GM12874 (cell line): ENCODE measurements around the gene TPSG1.
"Not testable (repeated sequence)": the region's sequence is repeated elsewhere in the genome, so short reads cannot be mapped to it uniquely, and the experiment has no call there.

Experiments used
- TF ChIP-seq, protein P1 (sequence below): IDR thresholded peaks from 2 replicates; pipeline ENCODE4 v1.5.1; 2011; ENCODE audit warnings: low read depth, mild to moderate bottlenecking, control low read depth, low read length, moderate library complexity; ENCODE audit not compliant: insufficient read depth

Gene TPSG1

DNA sequence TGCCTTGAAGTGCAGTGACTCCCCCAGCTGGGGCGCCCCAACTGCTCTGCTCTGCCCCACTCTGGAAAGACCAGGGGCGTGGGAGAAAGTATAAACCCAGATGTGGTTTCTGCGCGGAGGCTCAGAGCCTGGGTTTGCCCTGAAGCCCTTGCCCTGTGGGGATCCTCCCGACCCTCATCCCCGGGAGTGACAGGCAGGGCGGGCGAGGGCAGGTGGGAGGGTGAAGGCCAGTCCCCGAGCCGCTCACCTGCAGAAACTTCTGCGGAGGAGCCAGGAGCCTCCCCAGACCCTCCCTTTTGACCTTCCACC, 34.6 kb upstream of the TPSG1 start:
- TF ChIP-seq, protein P1, sequence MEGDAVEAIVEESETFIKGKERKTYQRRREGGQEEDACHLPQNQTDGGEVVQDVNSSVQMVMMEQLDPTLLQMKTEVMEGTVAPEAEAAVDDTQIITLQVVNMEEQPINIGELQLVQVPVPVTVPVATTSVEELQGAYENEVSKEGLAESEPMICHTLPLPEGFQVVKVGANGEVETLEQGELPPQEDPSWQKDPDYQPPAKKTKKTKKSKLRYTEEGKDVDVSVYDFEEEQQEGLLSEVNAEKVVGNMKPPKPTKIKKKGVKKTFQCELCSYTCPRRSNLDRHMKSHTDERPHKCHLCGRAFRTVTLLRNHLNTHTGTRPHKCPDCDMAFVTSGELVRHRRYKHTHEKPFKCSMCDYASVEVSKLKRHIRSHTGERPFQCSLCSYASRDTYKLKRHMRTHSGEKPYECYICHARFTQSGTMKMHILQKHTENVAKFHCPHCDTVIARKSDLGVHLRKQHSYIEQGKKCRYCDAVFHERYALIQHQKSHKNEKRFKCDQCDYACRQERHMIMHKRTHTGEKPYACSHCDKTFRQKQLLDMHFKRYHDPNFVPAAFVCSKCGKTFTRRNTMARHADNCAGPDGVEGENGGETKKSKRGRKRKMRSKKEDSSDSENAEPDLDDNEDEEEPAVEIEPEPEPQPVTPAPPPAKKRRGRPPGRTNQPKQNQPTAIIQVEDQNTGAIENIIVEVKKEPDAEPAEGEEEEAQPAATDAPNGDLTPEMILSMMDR, result no peak

DNA sequence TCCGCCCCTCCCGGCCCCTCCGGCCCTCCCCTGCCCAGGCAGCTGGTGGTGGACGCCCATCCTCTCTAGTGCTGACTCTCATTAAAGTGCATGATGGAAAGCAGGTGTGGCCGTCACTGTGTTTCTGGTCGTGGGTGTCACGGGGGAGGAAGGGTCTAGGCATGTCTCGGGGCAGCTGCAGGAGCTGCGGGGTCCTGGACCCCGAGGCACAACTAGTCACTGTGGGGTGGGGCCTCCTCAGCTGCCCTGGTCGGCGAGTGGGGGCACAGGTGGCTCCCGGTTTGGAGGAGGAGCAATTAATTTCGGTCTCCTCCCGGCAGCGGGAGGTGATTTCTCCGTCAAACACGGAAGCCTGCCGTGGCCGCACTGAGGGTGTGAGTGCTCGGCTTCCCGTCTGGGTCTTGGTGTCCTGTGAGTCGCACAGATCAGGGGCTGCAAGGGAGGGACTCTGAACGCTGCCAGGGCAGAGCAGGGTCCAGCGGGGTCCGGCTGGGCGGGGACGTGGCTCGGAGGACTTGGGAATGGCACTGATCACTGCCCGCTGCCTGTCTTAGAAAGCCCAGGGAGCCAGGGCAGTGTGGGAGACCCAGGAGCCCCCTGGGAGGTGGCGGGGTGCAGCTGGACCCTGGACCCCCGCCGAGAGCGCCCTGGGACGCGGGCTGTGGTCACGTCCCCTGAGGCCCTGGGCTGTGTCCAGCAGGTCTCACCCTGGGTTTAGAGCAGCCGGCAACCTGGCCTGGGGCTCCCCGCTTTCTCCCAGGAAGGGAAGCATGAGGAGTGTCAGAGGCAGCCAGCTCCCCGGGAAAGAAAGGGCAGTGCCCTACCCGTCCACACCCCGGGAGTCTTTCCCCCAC, 34.1 kb upstream of the TPSG1 start:
- TF ChIP-seq, protein P1, result no peak

DNA sequence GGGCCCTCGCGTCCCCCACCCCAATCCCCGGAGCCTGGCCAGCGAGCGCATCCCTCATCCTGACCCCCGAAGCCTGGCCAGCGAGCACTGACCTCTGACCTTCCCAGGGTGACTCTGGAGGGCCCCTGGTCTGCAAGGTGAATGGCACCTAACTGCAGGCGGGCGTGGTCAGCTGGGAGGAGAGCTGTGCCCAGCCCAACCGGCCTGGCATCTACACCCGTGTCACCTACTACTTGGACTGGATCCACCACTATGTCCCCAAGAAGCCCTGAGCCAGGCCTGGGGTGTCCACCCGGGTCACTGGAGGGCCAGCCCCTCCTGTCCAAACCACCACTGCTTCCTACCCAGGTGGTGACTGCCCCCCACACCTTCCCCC, 33.1 kb upstream of the TPSG1 start:
- TF ChIP-seq, protein P1, result no peak

DNA sequence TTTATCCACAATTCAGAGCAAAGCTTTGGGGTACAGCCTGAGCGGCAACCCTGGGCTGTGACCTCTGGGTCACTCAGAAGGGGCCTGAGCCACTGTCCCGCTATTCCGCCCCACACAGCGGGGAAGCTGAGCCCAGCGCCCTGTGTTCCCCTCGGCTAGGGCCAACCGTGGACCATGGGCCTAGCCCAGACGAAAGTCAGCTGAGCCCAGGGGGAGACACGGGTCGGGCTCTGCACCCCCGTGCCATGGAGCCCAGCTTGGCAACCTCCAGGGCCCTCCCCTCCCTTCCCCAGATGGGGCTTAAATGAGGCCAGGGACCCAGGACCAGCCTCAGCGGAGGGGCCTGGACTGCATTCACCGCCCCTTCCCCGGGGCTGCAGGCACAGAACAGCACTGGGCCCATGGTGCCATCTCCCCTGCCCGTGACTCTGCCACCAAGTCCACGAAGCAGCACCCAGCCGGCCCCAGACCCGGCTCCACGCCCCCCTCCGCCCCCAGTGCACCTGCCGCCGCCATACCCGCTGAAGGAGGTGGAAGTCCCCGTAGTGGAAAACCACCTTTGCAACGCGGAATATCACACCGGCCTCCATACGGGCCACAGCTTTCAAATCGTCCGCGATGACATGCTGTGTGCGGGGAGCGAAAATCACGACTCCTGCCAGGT, 32.6 kb upstream of the TPSG1 start:
- TF ChIP-seq, protein P1, result no peak

DNA sequence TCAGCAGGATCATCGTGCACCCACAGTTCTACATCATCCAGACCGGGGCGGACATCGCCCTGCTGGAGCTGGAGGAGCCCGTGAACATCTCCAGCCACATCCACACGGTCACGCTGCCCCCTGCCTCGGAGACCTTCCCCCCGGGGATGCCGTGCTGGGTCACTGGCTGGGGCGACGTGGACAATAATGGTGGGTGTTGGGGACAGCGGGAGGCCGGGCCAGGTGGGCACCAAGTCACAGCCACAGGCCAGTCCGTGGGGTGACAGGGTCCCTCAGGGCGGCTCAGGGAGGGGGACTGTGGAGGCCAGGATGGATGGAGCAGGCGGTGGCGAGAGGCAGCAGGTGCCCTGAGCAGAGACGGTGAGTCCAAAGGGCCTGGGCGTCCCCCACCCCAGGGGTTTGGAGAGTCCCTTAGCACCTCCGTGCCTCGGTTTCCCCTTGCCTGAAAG, 31.8 kb upstream of the TPSG1 start:
- TF ChIP-seq, protein P1, result no peak

DNA sequence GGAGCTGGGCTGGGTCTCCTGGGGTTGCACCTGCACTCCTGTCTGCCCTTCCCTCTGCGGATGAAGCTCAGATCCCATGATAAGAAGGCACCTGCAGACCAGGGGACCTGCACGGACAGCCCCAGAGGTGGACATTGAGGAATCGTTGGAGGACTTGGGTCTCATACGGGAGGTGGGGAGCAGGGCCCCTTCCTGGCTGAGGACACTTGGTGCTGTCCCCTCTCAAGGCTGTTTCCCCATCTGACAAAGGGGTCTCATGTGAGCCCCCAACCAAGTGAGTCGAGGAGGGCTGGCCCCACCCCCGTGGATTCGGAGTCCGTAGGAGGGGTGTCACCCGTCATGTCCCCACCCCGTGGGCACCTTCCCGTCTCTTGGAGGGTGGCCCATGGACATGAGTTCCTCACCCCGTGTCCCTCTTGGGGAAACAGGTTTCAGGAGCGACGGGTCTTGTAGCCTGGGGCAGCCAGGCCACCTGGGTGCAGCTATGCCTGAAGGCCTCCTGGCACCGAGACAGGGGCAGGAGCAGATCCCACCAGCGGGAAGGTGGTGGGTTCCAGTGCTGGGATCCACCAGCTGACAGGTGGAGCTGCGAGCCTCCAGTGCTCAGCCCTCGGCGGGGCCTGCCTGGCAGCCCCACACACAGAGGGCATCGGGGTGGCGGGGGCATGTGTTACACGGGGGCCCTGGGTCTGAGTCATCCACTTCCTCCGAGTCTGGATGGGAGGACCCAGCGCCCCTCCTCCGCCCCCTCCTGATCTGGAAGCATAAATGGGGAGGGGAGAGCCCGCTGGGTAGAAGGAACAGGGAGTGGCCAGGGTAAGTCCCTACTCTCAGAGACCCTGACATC, 30.4 kb upstream of the TPSG1 start, which contains the start of gene TPSD1:
Gene TPSD1 (plus strand): TSS at position 794 of the 847 bp plus-strand sequence. CDS start 212 bp downstream, outside the sequence.
- TF ChIP-seq, protein P1, result not testable (repeated sequence)
